Erythroblast (primary cell): ENCODE measurements around the gene SRPK2.

Experiments
- GATA1 ChIP-seq: IDR thresholded peaks from 2 replicates; pipeline ENCODE4 v1.6.1; 2011; ENCODE audit warnings: low read depth, mild to moderate bottlenecking, control low read depth, low read length, moderate library complexity
- POLR2A ChIP-seq: IDR thresholded peaks from 2 replicates; pipeline ENCODE4 v1.6.1; 2011; ENCODE audit warnings: mild to moderate bottlenecking, low read length

DNA sequence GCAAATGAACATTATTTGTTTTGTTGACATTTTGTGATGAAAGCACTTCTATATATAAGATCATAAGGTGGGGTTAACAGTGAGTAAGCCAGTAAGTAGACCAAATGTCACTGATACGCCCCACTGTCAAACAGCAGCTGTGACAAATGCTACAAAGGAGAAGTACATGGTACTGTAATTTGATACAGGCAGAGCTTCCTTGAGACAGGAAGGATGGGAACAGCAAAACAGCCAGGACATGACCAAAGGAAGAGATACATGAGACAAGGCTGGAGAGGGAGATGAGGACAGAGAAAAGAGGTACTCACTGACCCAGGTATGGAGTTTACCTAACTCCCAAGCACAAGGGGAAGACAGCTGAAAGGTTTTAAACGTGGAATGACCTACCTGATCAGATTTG is 127.0 kb downstream of the SRPK2 start:
- TF ChIP-seq POLR2A (no peak), GATA1 (no peak)
